Thyroid gland (tissue), 4 donors: Measurements from ENCODE around the gene CCDC88A. TPM values are rescaled to one million over a fixed set of nuclear protein-coding genes. Genes with fewer than 3 reads are reported as not detected.
"Not testable (repeated sequence)": the region's sequence is repeated elsewhere in the genome, so short reads cannot be mapped to it uniquely, and the experiment has no call there.

ENCODE experiments used
- DNase-seq, 2 donors: peaks; one replicate each; pipeline ENCODE4 v3.0.0-alpha.2; 2019
- H3K27ac ChIP-seq, 3 donors: fragments of 200-600 bp; sonication (generic); 1 replicate in 2 of 3; 2 replicates in 1 of 3; pipeline ENCODE4 v1.5.1; 2016 to 2019; ENCODE audit warnings: mild to moderate bottlenecking in 1 of 3, moderate library complexity in 1 of 3
- H3K27me3 ChIP-seq: fragments of 200-600 bp; sonication (generic); one replicate; pipeline ENCODE4 v1.5.1; 2019
- H3K36me3 ChIP-seq, 2 donors: fragments of 200-600 bp; sonication (generic); one replicate each; pipeline ENCODE4 v1.5.1; 2016 to 2019
- H3K4me1 ChIP-seq, 2 donors: fragments of 200-600 bp; sonication (generic); one replicate each; pipeline ENCODE4 v1.5.1; 2017 to 2019
- H3K4me3 ChIP-seq, 3 donors: fragments of 200-600 bp; sonication (generic); replicated peaks in 1 of 3; 1 replicate in 2 of 3; 2 replicates in 1 of 3; pipeline ENCODE4 v1.5.1; 2016; ENCODE audit warnings: mild to moderate bottlenecking in 1 of 3
- H3K9me3 ChIP-seq: fragments of 200-600 bp; sonication (generic); one replicate; pipeline ENCODE4 v1.5.1; 2017
- POLR2A ChIP-seq, 2 donors: fragments of 450-650 bp; IDR thresholded peaks; one replicate each; pipeline ENCODE4 v1.6.1; 2017; ENCODE audit warnings: antibody characterized with exemption in 2 of 2, mild to moderate bottlenecking in 2 of 2, moderate library complexity in 1 of 2
- WGBS, 2 donors: methylation state at CpG; one replicate each; pipeline ENCODE4 v1.1.5; 2017; 5-methylcytosine and 5-hydroxymethylcytosine counted together
- intact Hi-C: fragments of 100-400 bp; cut with DNase I; formaldehyde crosslinking; loops from one replicate; pipeline ENCODE4 v1.15.1; 2023
- total RNA-seq, 4 donors: library from RNA; depleted of rRNA; stranded (reverse); fragments of >200 nt; gene quantifications; one replicate each; pipeline ENCODE4 v1.2.3, GENCODE V29; 2016
- TF ChIP-seq, protein P1 (sequence below), 6 experiments: fragments of 200-600 bp in 3 of 6; fragments of 450-650 bp in 3 of 6; sonication (generic) in 3 of 6; IDR thresholded peaks; one replicate each; pipeline ENCODE4 v1.5.1; 2016 to 2019; ENCODE audit warnings: antibody characterized with exemption in 6 of 6, mild to moderate bottlenecking in 2 of 6, inconsistent platforms in 1 of 6, moderate library complexity in 1 of 6

The CCDC88A gene
- total RNA-seq, 4 donors from 2014 or later: 35.9 to 51.5 (median 42.5) TPM

DNA sequence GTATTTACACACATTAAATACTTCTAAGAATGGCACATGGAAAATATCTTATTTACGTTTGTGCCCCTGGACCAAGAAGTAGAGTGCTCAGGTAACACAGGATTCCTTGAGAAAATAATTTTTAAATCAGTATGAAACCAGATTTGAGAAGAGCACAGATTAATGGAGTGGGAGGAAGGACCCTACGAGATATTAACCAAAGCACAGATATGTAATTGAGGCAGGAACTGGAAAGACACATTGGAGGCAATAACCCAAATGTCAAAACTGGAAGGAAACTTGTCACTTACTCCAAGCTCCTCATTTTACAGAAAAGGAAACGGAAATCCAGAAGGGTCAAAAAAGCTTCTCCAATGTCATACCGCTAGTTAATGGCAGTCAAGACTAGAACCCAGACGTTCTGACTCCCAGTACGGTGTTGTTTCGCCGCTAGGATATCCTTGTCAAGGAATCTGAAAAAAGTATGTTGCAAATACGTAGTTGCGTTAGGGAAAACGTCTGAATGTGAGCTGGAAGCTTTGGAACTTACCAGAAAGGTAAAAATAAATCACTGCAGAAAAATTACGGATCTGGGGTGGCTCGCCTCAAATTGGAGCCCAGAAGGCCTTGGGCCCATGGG, 151.3 kb downstream of the CCDC88A start:
- no peaks in the 10 kb centered on the region for H3K27me3 ChIP-seq
- DNase-seq: no peak
- peaks cover 4 to 15% of the 10 kb centered on the region in 2 donors for H3K36me3 ChIP-seq
- no peaks in the 10 kb centered on the region for H3K9me3 ChIP-seq
- peak overlapping the region; percentile 37 to 81 (median 72) for H3K27ac ChIP-seq
- intact Hi-C loops: no loop called here
- WGBS, 2 donors: 15% methylated on average over 13 of the region's 13 CpGs
- H3K4me1 ChIP-seq: peaks cover 10 to 13% of the 10 kb centered on the region in 2 donors
- TF ChIP-seq, protein P1, sequence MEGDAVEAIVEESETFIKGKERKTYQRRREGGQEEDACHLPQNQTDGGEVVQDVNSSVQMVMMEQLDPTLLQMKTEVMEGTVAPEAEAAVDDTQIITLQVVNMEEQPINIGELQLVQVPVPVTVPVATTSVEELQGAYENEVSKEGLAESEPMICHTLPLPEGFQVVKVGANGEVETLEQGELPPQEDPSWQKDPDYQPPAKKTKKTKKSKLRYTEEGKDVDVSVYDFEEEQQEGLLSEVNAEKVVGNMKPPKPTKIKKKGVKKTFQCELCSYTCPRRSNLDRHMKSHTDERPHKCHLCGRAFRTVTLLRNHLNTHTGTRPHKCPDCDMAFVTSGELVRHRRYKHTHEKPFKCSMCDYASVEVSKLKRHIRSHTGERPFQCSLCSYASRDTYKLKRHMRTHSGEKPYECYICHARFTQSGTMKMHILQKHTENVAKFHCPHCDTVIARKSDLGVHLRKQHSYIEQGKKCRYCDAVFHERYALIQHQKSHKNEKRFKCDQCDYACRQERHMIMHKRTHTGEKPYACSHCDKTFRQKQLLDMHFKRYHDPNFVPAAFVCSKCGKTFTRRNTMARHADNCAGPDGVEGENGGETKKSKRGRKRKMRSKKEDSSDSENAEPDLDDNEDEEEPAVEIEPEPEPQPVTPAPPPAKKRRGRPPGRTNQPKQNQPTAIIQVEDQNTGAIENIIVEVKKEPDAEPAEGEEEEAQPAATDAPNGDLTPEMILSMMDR (IDR thresholded peaks at IDR 0.05): no peak
- TF ChIP-seq POLR2A (IDR thresholded peaks at IDR 0.05): no peak
- peak overlapping the region; percentile 28 to 84 (median 68) for H3K4me3 ChIP-seq

DNA sequence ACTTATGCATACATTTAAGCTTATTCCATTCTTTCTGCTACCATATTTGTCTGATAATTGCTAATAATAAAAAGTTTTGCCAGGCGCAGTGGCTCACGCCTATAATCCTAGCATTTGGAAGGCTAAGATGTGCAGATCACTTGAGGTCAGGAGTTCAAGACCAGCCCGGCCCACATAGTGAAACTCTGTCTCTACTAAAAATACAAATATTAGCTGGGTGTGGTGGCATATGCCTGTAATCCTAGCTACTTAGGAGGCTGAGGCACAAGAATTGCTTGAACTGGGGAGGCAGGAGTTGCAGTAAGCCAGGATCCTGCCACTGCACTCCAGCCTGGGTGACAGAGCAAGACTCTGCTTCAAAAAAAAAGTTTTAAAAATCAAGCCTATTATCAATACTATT, 160.1 kb downstream of the CCDC88A start:
- H3K27ac ChIP-seq, H3K4me3 ChIP-seq, DNase-seq, H3K4me1 ChIP-seq, intact Hi-C loops, H3K9me3 ChIP-seq, H3K27me3 ChIP-seq: not testable (repeated sequence)
- peaks cover 25 to 52% of the 10 kb centered on the region in 2 donors for H3K36me3 ChIP-seq
- WGBS, 2 donors: 93 to 95% methylated on average over 3 of the region's 3 CpGs

DNA sequence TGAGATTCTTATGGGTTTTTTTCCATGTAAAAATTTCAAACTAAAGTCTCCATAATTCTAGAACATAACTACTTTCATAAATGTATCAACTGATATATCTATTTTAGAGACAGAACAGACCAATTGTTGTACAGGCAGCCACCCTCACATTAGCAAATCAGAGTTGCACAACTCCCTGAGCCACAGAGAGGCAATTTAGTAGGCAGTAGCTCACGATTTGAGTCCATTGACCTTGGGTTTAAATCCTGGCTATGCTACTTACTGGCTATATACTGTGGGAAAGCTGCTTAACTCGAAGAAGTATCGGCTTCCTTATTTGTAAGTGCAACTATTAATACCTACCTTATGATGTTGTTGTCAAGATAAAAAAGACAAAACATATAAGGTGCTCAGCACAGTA, 166.8 kb downstream of the CCDC88A start:
- DNase-seq: no peak
- intact Hi-C loops: no loop called here
- Histone ChIP-seq H3K27me3 (no peaks in the 10 kb centered on the region), H3K4me1 (no peaks in the 10 kb centered on the region), H3K9me3 (no peaks in the 10 kb centered on the region), H3K4me3 (no peak overlapping the region), H3K27ac (no peak overlapping the region), H3K36me3 (peaks cover 4 to 18% of the 10 kb centered on the region in 2 donors)
- TF ChIP-seq, protein P1 (IDR thresholded peaks at IDR 0.05): no peak
- no peak for TF ChIP-seq POLR2A (IDR thresholded peaks at IDR 0.05)
- 94% methylated on average over 3 of the region's 3 CpGs for WGBS, 2 donors

GRCh38 chr2:55247025-55247424, 172.6 kb downstream of the CCDC88A start:
- Histone ChIP-seq H3K36me3 (peaks cover 12 to 23% of the 10 kb centered on the region in 2 donors), H3K4me3 (no peak overlapping the region), H3K27ac (no peak overlapping the region), H3K4me1 (no peaks in the 10 kb centered on the region), H3K9me3 (no peaks in the 10 kb centered on the region), H3K27me3 (no peaks in the 10 kb centered on the region)
- 77 to 81% methylated on average over 5 of the region's 5 CpGs for WGBS, 2 donors
- TF ChIP-seq, protein P1 (IDR thresholded peaks at IDR 0.05): no peak
- TF ChIP-seq POLR2A (IDR thresholded peaks at IDR 0.05): no peak
- DNase-seq: no peak
- intact Hi-C loops: no loop called here

GRCh38 chr2:55245411-55245810, 174.2 kb downstream of the CCDC88A start:
- TF ChIP-seq POLR2A (IDR thresholded peaks at IDR 0.05): no peak
- TF ChIP-seq, protein P1 (IDR thresholded peaks at IDR 0.05): no peak
- H3K36me3 ChIP-seq: peaks cover 12 to 23% of the 10 kb centered on the region in 2 donors

More at GRCh38 chr2:55245411-55245810, 174.2 kb downstream of the CCDC88A start:
- no peak for DNase-seq
- Histone ChIP-seq H3K9me3 (no peaks in the 10 kb centered on the region), H3K27ac (no peak overlapping the region), H3K4me1 (no peaks in the 10 kb centered on the region), H3K4me3 (no peak overlapping the region), H3K27me3 (no peaks in the 10 kb centered on the region)
- intact Hi-C loops: no loop called here
- 91 to 93% methylated on average over 5 of the region's 5 CpGs for WGBS, 2 donors
